Activated CD4-positive, alpha-beta T cell treated with anti-CD3 and anti-CD28 coated beads, Interleukin-2, amount 50 U/mL, for 24 hours (primary cell): Measurements from ENCODE around the gene GRK4.
"Not testable (repeated sequence)": the region's sequence is repeated elsewhere in the genome, so short reads cannot be mapped to it uniquely, and the experiment has no call there.

Experiments
- DNase-seq, 2 donors: peaks; one replicate each; pipeline ENCODE4 v3.0.0-alpha.2; 2020; ENCODE audit warnings: low read depth in 1 of 2, low spot score in 1 of 2

GRK4 gene

GRCh38 chr4:3037957-3038461, 74.6 kb downstream of the GRK4 start:
- no peak for DNase-seq

GRCh38 chr4:3039706-3040366, 76.5 kb downstream of the GRK4 start:
- DNase-seq, result no peak

GRCh38 chr4:3040452-3041191, 77.3 kb downstream of the GRK4 start:
- DNase-seq, result no peak

- DNase-seq, result peak; percentile 14 to 29
Measured at GRCh38 chr4:3041192-3042142, 78.1 kb downstream of the GRK4 start.

GRCh38 chr4:3042226-3042625, 78.9 kb downstream of the GRK4 start:
- no peak for DNase-seq

- DNase-seq, result no peak
Measured at GRCh38 chr4:3043282-3044020, 80.1 kb downstream of the GRK4 start.

GRCh38 chr4:3044870-3045819, 81.8 kb downstream of the GRK4 start:
- peak in 1 of 2 donors; percentile 54 for DNase-seq

GRCh38 chr4:3046162-3046561, 82.8 kb downstream of the GRK4 start:
- DNase-seq, result no peak

- no peak for DNase-seq
Measured at GRCh38 chr4:3046623-3047022, 83.3 kb downstream of the GRK4 start.

GRCh38 chr4:3047464-3048286, 84.3 kb downstream of the GRK4 start:
- peak; percentile 30 to 60 for DNase-seq

GRCh38 chr4:3051141-3051897, 87.9 kb downstream of the GRK4 start:
- not testable (repeated sequence) for DNase-seq

- no peak for DNase-seq
Measured at GRCh38 chr4:3054169-3054759, 90.9 kb downstream of the GRK4 start.

- DNase-seq, result no peak
Measured at GRCh38 chr4:3059943-3060342, 96.6 kb downstream of the GRK4 start.

- no peak for DNase-seq
Measured at GRCh38 chr4:3060946-3061345, 97.6 kb downstream of the GRK4 start.

- DNase-seq, result no peak
Measured at GRCh38 chr4:3062471-3062870, 99.1 kb downstream of the GRK4 start.

- no peak for DNase-seq
Measured at GRCh38 chr4:3065551-3065950, 102.2 kb downstream of the GRK4 start.

GRCh38 chr4:3066836-3067400, 103.5 kb downstream of the GRK4 start:
- DNase-seq, result no peak
